GM15510 (cell line): ENCODE results near the gene IDE.
A peak's percentile ranks its signal among the peaks of the same experiment; 100 is the strongest.

Experiments
- POLR2A ChIP-seq: IDR thresholded peaks from 3 replicates; pipeline ENCODE4 v1.6.1; 2011; ENCODE audit warnings: borderline replicate concordance; ENCODE audit not compliant: insufficient read length; ENCODE audit errors: extremely low read depth

Gene IDE

DNA sequence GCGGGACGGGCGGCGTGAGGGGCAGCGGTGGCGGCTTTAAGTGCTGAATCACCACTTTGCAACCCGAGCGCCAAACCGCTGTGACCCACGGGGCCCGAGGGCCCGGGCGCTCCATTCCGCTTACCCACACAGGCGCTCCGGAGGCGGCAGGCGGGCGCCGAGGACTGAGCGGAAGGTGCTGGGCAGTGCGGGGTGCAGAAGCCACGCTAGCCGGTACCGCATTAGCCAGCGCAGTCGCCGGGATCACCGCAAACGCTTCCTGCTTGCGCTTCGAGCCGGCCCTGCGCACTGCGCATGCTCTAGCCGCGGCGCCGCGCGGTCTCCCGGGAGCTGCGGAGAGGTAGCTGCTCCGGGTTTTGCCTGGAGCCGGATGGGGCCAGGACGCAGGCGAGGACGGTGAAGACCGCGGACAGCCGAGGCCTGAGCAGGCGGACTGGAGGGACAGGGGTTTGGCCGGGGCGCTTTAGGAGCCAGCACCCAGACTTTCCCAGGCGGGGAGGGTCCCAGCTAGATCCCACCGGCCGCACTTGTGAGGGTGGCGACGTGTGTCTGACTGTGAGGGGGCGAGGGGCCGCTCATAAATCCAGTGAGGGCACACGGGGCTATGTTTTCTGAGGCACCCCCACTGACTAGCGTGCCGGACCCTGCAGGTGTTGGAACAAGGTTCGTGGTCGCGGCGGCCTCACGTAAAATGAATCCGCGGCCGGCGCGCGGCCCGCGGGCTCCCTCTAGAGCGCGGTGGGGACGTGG is at the start of gene IDE:
Gene IDE (minus strand): TSS at position 296 of the 750 bp plus-strand sequence. CDS start 74 bp downstream, at position 222.
- TF ChIP-seq POLR2A = peak; percentile 88

DNA sequence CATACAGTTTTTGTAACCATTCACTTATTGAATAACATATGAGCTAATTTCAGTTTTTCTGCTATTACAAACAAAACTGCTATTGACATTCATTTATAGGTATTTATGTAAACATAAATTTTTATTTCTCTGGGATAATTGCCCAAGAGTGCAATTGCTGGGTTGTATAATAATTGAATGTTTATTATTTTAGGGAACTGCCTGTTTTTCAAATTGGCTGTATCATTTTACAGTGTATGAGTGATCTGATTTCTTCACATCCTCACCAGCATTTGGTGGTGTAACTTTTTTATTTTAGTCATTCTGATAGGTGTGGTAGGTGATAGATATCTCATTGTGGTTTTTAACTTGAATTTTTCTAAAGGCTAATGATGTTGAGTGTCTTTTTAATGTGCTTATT is 45.5 kb upstream of the IDE start:
- no peak for TF ChIP-seq POLR2A

DNA sequence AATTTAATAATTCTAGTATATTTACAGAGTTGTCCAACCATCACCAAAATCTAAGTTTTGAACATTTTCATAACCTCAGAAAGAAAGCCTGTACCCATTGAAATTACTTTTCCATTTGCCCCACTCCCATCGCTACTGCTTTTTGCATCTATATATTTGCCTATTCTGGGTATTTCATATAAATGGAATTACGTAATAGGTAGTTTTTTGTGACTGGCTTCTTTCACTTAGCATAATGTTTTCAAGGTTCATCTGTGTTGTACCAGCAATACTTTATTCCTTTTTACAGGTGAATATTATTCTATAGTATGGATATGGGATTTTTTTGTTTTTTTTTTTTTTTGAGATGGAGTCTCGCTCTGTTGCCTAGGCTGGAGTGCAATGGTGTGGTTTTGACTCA is 41.6 kb upstream of the IDE start:
- no peak for TF ChIP-seq POLR2A

DNA sequence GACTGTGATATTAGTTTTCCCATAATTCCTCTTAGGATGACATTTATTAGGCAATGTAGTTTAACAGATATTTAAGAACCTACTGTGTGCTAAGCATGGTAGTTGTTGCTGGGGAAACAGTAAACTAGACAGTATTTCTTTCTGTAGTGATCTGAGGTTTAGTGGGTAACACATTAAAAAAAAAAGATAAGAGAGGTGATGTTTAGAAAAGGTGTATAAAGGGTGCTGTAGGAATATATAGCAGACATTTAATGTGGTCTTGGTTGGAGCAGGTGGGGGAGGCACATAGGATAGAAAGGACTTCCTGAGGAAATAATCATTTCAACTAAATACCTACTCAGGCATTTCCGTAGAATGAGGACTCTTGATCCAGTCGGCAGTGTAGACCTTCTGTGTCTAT is 30.9 kb upstream of the IDE start:
- TF ChIP-seq POLR2A = no peak

DNA sequence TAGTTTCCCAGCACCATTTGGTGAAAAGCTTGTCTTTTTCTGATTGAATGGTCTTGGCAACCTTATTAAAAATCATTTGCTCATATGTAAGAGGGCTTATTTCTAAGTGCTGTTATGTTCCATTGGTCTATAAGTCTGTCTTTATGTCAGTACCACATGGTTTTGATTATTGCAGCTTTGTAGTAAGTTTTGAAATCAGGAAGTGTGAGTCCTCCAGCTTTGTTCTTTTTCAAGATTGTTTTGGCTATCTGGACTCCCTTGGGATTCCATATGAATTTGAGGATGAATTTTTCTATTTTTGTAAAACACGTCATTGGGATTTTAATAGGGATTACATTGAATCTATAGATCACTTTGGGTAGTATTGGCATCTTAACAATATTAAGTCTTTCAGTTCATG is 24.4 kb upstream of the IDE start:
- no peak for TF ChIP-seq POLR2A

DNA sequence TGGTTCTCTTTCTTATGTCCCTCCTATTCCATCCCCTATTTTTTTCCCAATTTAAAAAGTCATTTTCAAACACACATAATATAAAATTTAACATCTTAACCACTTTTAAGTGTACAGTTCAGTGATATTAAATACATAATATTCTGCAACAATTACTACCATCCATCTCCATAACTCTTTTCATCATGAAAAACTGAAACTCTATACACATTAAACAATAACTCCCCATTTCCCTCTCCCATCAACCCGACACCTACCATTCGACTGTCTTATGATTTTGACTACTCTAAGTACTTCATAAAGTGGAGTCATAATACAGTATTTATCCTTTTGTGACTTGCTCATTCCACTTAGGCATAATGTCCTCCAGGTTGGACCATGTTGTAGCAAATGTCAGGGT is 21.6 kb upstream of the IDE start:
- TF ChIP-seq POLR2A = no peak

DNA sequence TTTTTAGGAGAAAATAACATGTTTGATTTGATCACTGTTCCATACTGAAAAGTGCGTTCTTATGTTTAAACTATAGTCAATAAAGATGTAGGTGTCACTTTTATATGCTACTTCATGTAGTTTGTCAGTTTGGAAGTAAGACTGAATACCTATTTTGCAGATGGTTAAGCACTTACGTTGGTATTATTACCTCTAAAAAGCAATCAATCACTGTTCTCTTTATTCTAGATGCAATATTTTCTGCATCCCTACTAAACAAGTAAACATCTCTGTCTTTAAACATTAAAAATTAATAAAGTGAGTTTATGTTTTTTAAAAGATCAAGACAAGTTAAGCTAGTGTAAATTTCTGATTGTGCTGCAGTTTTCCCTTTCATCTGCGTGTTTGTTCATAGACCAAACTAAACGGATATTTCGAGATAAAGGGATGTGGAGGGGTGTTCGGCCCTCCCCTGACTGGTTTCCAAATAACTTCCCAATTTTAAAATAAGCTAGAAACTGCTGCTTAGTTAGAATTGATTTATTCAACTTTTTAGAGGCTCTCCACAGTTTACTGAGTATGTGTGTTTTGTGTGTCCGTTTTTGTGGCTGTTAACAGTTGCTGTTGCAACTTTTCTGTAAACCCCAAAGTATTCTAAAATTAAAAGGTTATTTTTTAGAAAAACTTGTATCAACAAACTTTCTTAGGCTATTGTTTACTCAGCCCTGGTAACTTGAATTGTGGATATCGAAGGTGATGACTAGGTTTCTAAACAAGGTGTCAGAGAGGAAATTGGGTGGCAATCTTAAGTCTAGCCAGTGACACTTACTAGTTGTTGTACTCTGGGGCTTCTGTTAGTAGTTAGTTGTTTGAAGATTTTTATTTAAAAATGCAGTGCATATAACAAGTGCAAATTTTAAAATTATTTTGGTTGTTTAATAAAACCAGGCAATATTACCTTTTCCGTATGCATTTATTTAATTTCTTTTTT is 20.0 kb upstream of the IDE start:
- TF ChIP-seq POLR2A = no peak

DNA sequence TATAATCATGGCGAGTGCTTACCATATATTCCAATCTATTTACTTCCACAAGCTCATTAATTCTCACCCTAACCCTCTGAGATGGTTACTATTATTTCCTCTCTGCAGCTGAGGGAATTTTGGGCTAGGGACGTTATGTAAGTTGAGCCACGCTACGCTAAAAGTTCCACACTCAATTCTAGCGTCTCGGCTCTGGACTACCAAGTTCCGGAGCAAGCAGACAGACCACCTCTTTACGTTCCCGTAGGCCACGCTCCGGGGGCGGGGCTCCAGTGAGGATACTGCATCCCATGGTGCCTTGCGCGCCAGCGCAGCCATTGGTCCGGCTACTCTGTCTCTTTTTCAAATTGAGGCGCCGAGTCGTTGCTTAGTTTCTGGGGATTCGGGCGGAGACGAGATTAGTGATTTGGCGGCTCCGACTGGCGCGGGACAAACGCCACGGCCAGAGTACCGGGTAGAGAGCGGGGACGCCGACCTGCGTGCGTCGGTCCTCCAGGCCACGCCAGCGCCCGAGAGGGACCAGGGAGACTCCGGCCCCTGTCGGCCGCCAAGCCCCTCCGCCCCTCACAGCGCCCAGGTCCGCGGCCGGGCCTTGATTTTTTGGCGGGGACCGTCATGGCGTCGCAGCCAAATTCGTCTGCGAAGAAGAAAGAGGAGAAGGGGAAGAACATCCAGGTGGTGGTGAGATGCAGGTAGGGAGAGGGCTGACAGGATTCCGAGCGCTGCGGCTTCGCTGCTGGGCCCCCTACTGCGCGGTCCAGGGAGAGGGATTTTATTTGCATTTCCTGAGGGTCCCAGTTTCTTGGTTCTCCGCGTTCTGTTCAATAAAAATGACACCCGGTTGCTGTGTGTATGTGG is 19.1 kb upstream of the IDE start, which contains the start of gene KIF11:
Gene KIF11 (plus strand): TSS at position 370 of the 858 bp plus-strand sequence. CDS start 246 bp downstream, at position 616.
- peak; percentile 91 for TF ChIP-seq POLR2A

DNA sequence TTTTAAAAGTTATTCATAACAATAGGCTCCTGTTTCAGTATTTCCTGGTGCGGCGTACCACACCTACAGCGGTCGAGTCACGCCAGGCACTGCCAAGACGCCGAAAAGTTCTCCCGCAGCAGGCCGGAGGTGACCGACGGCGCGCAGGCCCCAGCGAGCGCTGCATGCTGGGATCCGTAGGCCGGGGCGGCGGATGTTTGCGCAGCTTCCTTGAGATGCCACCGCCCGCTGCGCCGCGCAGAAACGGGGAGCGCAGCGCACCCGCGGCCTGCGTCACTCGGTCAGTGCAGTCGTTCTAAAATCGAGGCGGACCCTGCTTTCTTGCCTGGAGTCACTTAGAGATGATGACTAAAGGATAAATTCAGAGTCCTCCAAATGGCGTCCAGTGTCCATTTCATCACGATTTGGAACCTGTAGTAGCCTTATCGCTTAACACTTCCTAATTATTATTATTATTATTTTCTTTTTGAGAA is 17.7 kb upstream of the IDE start:
- TF ChIP-seq POLR2A = peak; percentile 90

DNA sequence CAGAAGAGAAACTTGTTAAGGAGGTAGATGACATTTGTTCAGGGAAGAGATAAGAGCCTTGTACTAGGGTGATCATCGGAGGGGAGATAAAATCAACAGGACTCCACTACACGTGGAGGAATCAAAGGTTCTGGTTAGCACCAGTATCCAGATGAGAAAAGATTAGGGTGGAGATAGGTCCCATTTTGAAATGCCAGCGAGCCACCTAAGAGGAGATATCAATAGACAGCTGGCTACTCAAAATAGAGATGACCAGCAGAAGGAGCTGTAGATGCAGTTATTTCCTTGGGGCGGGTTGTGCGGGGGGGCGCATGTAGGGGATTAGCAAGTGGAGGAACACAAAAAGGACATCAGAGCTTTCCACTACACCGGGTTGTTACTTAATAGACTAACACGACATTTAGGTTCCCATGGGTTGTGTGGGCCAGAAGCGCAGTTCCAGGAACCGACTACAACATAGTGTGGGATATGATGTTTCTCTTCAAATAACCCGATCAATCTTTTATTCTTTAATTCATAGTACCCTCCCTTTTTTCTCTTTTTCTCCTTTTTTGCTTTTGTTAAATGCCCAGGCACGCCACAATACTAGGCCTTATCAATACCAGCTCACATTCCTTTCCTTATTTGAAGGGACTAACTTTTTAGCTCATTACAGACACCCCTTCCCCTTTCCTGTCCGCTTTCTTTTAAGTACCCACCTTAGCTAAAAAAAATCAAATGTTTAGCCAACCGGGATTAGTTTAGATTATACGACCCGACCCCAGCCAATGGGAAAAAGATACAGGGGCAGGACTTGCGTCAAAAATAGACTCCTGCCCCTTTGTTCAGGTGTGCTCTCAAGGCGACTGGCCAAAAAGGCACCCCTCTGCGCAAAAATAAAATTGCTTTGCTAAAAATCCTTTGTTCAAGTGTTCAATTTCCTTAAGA is 17.0 kb upstream of the IDE start:
- TF ChIP-seq POLR2A = no peak

DNA sequence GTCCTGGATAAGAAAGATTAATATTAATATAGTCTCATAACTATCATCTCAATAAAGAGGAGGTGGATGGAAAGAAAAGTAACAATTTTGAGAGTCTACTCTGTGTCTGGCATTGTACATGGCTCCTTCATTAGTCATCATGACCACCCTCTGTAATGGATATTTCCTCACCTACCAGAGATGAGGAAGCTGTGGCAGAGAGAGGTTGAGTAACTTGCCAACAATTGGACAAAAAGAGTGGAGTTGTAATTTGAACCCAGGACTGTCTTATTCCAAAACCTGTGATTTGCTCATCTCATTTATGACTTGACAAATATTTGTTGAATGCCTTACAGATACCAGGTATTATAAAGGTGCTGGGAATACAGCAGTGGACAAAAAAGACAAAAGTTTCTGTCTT is 2.1 kb upstream of the IDE start:
- no peak for TF ChIP-seq POLR2A

DNA sequence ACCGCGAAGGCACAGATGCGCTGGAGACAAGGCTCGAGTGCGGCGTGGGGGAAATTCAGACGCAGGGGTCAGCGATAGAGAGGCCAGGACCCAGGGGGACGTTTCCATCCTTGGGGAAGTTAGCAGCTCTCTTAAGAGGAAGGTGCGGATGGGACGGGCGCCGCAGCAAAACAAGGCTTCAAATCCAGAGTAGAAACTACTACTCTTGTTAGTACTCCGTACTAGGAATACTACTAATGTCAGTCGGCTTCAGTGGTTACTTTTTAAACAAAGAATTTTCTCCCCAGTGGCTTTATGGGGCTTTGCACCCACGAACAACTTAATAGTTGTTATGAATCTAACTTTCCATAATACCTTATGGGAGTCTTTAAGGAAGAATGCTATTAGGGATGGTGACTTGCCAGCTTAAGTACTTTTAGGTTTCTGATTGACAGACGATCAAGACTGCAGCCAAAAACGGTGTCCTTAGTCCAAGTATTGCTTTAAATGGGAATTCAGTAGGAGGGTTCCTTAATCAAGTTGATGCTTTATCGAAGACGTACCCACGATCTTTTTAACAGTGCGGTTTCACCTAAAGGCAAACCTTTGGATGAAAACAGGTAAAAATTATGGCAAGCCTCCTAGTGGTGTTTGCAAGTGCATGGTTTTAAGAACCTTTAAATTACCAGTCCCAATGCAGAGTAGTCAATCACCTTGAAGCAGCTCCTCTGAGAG is 812 bp upstream of the IDE start:
- TF ChIP-seq POLR2A = no peak

DNA sequence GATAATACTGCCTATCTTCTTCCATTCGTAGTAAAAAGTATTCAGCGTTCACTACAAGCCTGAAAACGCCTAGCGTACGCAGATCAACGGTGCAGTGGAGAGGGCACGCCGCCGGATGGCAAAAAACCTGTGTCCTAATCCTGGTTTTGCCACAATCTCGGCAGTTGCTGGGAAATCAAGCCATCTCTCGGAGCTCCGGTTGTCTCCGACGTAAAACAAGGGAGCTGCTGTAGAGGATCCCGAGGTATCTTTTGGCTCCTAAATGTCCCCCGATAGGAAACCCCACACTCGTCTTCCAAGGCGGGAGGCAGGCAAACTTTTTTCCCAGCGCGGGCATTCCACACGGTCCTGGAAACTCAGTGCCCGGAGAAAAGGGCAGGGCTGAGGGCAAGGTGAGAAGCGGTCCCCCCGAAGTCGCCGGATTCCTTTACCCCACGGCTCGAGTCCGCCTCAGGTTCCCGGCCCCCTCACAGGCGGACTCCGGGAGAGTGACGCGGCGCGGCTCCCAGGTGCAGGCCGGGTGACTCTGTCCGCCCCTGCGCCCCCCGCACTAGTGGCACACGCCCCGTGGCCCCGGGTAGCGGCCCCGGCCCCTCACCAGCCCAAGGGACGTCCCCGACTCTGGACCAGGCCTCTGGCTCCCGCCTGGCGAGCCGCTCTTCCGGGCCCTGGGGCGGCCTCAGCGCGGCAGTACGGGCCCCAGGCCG is 649 bp downstream of the IDE start:
- TF ChIP-seq POLR2A = no peak
